ENCODE data around the gene GLRX5. TPM values are rescaled to one million over a fixed set of nuclear protein-coding genes. Genes with fewer than 3 reads are reported as not detected.

Gene GLRX5
- total RNA-seq = 24.6 TPM

DNA sequence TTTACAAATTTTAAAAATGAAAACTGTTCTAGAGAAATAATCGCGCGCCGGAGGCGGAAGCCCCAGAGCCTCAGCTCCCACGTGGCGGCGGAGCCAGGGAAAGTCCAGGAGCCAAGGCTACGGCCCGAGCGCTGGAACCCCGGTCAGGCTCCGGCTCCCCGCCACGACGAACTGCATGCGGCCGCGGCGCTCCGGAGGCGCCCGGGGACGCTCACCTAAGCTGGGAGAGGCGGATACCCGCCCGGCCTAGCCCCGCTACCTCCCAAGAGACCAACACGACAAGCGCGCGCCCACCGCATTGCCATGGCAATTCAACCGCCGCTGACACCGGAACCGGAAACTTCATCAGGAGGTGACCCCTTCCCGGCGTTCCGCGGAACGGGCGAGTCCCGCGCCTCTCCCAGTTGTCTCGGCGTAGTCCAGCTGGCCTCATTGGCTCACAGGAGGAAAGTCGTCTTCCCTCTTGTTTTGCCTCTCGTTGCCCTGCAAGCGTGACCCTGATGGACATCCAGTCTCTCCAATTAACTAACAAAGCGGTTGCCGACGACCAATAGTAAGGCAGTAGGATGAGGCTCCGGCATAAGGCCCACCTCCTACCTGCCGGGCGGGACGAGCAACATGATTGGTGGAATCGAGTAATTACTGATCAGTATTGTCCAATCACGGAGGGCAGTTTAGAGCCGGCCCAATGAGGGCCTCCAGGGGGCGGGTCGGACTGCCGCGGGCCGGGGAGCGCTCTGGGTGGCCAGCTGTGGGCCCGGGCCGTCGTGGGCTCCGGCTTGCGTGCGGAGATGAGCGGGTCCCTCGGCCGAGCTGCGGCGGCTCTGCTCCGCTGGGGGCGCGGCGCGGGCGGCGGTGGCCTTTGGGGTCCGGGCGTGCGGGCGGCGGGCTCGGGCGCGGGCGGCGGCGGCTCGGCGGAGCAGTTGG is at the start of gene GLRX5:
GLRX5 (plus strand) TSS at position 752 of the 927 bp plus-strand sequence; CDS start at position 792, 40 bp downstream.
- H3K4me1 ChIP-seq = peaks cover 26 to 46% of the 10 kb centered on the region in 2 donors

DNA sequence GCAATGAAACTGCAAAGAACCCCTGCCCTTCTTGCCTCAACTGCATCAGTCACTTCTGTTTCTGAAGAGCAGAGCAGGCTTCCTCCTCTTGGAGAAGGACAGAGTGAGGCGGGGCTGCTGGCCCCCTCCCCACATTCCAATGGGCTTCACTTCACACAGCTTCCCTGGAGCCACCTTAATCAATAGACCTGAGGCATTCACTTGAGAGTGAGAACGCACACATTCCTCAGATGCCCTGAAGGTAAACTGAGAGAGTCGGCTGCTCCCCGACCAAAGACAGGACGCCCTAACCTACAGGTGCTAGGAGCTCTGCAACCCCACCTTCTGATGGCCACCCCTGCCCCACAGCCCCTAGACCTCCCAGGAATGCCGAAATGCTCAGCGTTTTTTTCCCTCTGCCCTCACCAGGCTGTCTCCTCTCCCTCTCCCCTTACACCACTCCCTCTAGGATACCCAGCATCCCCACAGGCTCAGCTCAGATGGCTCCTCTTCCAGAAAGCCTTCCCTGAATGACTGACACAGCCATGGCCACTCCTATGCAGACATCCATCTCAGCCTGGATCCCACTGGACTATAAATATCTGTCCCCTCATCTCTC is 49.5 kb upstream of the GLRX5 start:
- no peaks in the 10 kb centered on the region for H3K36me3 ChIP-seq
- H3K27ac ChIP-seq = peak overlapping the region in 1 of 2 donors; percentile 78
- H3K4me3 ChIP-seq = no peak overlapping the region
- TF ChIP-seq, protein P1, sequence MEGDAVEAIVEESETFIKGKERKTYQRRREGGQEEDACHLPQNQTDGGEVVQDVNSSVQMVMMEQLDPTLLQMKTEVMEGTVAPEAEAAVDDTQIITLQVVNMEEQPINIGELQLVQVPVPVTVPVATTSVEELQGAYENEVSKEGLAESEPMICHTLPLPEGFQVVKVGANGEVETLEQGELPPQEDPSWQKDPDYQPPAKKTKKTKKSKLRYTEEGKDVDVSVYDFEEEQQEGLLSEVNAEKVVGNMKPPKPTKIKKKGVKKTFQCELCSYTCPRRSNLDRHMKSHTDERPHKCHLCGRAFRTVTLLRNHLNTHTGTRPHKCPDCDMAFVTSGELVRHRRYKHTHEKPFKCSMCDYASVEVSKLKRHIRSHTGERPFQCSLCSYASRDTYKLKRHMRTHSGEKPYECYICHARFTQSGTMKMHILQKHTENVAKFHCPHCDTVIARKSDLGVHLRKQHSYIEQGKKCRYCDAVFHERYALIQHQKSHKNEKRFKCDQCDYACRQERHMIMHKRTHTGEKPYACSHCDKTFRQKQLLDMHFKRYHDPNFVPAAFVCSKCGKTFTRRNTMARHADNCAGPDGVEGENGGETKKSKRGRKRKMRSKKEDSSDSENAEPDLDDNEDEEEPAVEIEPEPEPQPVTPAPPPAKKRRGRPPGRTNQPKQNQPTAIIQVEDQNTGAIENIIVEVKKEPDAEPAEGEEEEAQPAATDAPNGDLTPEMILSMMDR (IDR thresholded peaks at IDR 0.05) = no peak
- H3K4me1 ChIP-seq = peaks cover 20 to 40% of the 10 kb centered on the region in 2 donors
- H3K9me3 ChIP-seq = no peaks in the 10 kb centered on the region
- H3K27me3 ChIP-seq = no peaks in the 10 kb centered on the region
- intact Hi-C loops (cut with DNase I) = no loop called here
- DNase-seq (ENCODE audit: low spot score in 2 of 2) = no peak

More for the DNA sequence above, at the start of gene GLRX5:
- H3K36me3 ChIP-seq = no peaks in the 10 kb centered on the region
- TF ChIP-seq, protein P1 (IDR thresholded peaks at IDR 0.05) = peak in 1 of 3 experiments; percentile 29
- H3K9me3 ChIP-seq = no peaks in the 10 kb centered on the region
- peak within 1 kb of the TSS; percentile 76 to 84 for H3K27ac ChIP-seq
- intact Hi-C loops (cut with DNase I) = loop anchor here (2.0 to 10.0 kb wide), 6 partner anchors 210 to 1263 kb away; partner anchors contain the start of genes ATG2B, C14orf132, DICER1 and GSKIP
- peak within 1 kb of the TSS; percentile 75 to 85 for H3K4me3 ChIP-seq
- no peaks in the 10 kb centered on the region for H3K27me3 ChIP-seq
- peak; percentile 100 for DNase-seq (ENCODE audit: low spot score in 2 of 2)

DNA sequence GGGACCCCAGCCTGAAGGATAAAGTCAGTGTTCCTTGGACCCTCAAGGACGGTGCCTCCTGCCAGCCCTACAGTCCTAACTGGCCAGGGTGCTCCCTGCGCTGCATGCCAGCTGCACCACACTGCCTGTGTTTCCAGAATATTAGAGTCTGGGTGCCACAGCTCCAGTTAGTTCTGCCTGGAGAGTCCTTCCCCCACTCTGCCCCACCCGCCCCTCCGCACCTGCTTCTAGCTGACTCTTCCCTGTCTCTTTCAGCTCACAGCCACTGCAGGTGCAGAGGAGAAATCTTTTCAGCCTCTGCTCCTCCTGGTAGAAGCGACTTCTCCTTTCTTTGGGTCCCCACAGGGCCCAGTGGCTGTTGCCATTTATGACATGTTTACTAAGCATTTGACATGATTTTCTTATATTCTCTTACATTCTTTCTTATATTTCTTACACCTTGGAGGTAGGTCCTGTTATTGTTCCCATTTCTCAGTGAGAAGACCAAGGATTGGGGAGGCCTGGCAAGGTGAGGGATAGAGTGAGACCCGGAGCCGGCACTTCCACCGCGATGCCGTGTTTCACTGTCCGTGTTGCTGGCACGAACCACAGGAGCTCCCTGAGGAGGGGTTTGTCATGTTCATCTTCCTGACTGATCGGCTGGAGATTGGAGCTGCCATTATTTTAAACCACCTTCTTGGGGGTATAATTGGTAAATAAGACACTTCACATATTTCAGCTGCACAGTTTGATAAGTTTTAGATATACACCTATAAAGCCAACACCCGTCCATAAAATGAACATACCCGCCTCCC is 47.8 kb upstream of the GLRX5 start:
- TF ChIP-seq, protein P1 (IDR thresholded peaks at IDR 0.05) = no peak
- no peak for DNase-seq (ENCODE audit: low spot score in 2 of 2)
- H3K4me1 ChIP-seq = peaks cover 25 to 41% of the 10 kb centered on the region in 2 donors
- H3K36me3 ChIP-seq = no peaks in the 10 kb centered on the region
- H3K27ac ChIP-seq = no peak overlapping the region
- no peak overlapping the region for H3K4me3 ChIP-seq
- H3K27me3 ChIP-seq = no peaks in the 10 kb centered on the region
- intact Hi-C loops (cut with DNase I) = no loop called here
- H3K9me3 ChIP-seq = no peaks in the 10 kb centered on the region

DNA sequence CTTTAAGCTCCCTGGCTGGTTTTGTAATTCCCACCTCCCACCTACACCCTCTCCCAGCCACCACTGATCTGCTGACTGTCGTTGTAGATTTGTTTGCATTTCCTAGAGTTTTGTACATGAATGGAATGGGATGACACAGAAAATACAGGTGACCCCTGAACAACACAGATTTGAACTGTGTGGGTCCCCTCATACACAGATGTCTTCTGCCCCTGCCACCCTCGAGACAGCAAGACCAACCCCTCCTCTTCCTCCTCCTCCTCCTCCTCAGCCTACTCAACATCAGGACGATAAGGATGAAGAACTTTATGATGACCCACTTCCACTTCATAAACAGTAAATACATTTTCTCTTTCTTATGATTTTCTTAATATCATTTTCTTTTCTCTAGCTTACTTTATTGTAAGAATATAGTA is 47.2 kb upstream of the GLRX5 start:
- Histone ChIP-seq H3K27ac (no peak overlapping the region), H3K9me3 (no peaks in the 10 kb centered on the region), H3K4me3 (no peak overlapping the region), H3K36me3 (no peaks in the 10 kb centered on the region), H3K27me3 (no peaks in the 10 kb centered on the region), H3K4me1 (peaks cover 25 to 40% of the 10 kb centered on the region in 2 donors)
- intact Hi-C loops (cut with DNase I) = no loop called here
- TF ChIP-seq, protein P1 (IDR thresholded peaks at IDR 0.05) = no peak
- DNase-seq (ENCODE audit: low spot score in 2 of 2) = no peak
